Liver (tissue), 9 donors: ENCODE measurements around the gene JAKMIP2. TPM values are rescaled to one million over a fixed set of nuclear protein-coding genes. Genes with fewer than 3 reads are reported as not detected.

ENCODE experiments used
- DNase-seq: peaks from one replicate; pipeline ENCODE4 v3.0.0-alpha.2; 2017; ENCODE audit warnings: low spot score
- H3K27ac ChIP-seq, 2 donors: one replicate each; pipeline ENCODE4 v1.7.0; 2013; ENCODE audit warnings: inconsistent platforms in 2 of 2, low read length in 2 of 2, control low read depth in 1 of 2, low read depth in 1 of 2, mild to moderate bottlenecking in 1 of 2
- H3K27me3 ChIP-seq, 4 donors: one replicate each; pipeline versions ENCODE4 v1.6.1 to v1.7.0; 2013; ENCODE audit warnings: low read length in 3 of 4, inconsistent platforms in 1 of 4, mild to moderate bottlenecking in 1 of 4, moderate library complexity in 1 of 4; ENCODE audit not compliant: control insufficient read depth in 4 of 4, insufficient read depth in 4 of 4
- H3K36me3 ChIP-seq, 4 donors: one replicate each; pipeline versions ENCODE4 v1.6.1 to v1.7.0; 2013; ENCODE audit warnings: low read length in 3 of 4, mild to moderate bottlenecking in 3 of 4, low read depth in 1 of 4, moderate library complexity in 1 of 4; ENCODE audit not compliant: control insufficient read depth in 4 of 4, insufficient read depth in 3 of 4
- H3K4me1 ChIP-seq, 4 donors: one replicate each; pipeline versions ENCODE4 v1.6.1 to v1.7.0; 2013; ENCODE audit warnings: low read length in 3 of 4, mild to moderate bottlenecking in 3 of 4, moderate library complexity in 1 of 4; ENCODE audit not compliant: control insufficient read depth in 4 of 4, insufficient read depth in 4 of 4
- H3K4me3 ChIP-seq, 3 donors: one replicate each; pipeline versions ENCODE4 v1.6.1 to v1.7.0; 2013; ENCODE audit warnings: low read length in 3 of 3, control low read depth in 1 of 3, low read depth in 1 of 3, mild to moderate bottlenecking in 1 of 3
- H3K9ac ChIP-seq, 2 donors: one replicate each; pipeline ENCODE4 v1.7.0; 2013; ENCODE audit warnings: low read length in 2 of 2, mild to moderate bottlenecking in 2 of 2, moderate library complexity in 2 of 2, control low read depth in 1 of 2, low read depth in 1 of 2
- H3K9me3 ChIP-seq, 4 donors: one replicate each; pipeline versions ENCODE4 v1.6.1 to v1.7.0; 2013; ENCODE audit warnings: low read length in 3 of 4; ENCODE audit not compliant: control insufficient read depth in 4 of 4
- ATF3 ChIP-seq: IDR thresholded peaks from 2 replicates; pipeline ENCODE4 v1.6.1; 2016; ENCODE audit warnings: antibody characterized with exemption
- CTCF ChIP-seq: fragments of 150-350 bp; IDR thresholded peaks from 2 replicates; pipeline ENCODE4 v1.5.1; 2017; ENCODE audit warnings: improper control_type of control experiment, low read depth, low read length; ENCODE audit not compliant: missing input control
- EGR1 ChIP-seq, 2 donors: IDR thresholded peaks; 2 replicates each; pipeline ENCODE4 v1.6.1; 2016 to 2018; ENCODE audit warnings: antibody characterized with exemption in 2 of 2, low read depth in 2 of 2
- FOXA1 ChIP-seq: IDR thresholded peaks from 2 replicates; pipeline ENCODE4 v1.6.1; 2016; ENCODE audit warnings: antibody characterized with exemption
- FOXA2 ChIP-seq: IDR thresholded peaks from 2 replicates; pipeline ENCODE4 v1.6.1; 2016; ENCODE audit warnings: antibody characterized with exemption
- GABPA ChIP-seq, 2 donors: IDR thresholded peaks in 1 of 2; conservative IDR thresholded peaks in 1 of 2; 2 replicates each; pipeline ENCODE4 v1.6.1; 2016; ENCODE audit warnings: antibody characterized with exemption in 2 of 2, mild to moderate bottlenecking in 1 of 2, moderate library complexity in 1 of 2
- HNF4A ChIP-seq, 2 donors: conservative IDR thresholded peaks; 2 replicates each; pipeline ENCODE4 v1.6.1; 2016; ENCODE audit warnings: antibody characterized with exemption in 2 of 2, mild to moderate bottlenecking in 2 of 2
- JUND ChIP-seq, 2 donors: IDR thresholded peaks; 2 replicates each; pipeline ENCODE4 v1.6.1; 2016; ENCODE audit warnings: antibody characterized with exemption in 2 of 2
- MAX ChIP-seq: IDR thresholded peaks from 2 replicates; pipeline ENCODE4 v1.6.1; 2016; ENCODE audit warnings: antibody characterized with exemption
- NR2F2 ChIP-seq: IDR thresholded peaks from 2 replicates; pipeline ENCODE4 v1.6.1; 2016; ENCODE audit warnings: antibody characterized with exemption
- RAD21 ChIP-seq, 2 donors: IDR thresholded peaks; 2 replicates each; pipeline ENCODE4 v1.6.1; 2016; ENCODE audit warnings: antibody characterized with exemption in 2 of 2, mild to moderate bottlenecking in 2 of 2
- REST ChIP-seq: IDR thresholded peaks from 2 replicates; pipeline ENCODE4 v1.6.1; 2016; ENCODE audit warnings: antibody characterized with exemption, mild to moderate bottlenecking
- RXRA ChIP-seq, 2 donors: IDR thresholded peaks; 2 replicates each; pipeline ENCODE4 v1.6.1; 2017 to 2018; ENCODE audit warnings: antibody characterized with exemption in 2 of 2, mild to moderate bottlenecking in 1 of 2
- SP1 ChIP-seq: IDR thresholded peaks from 2 replicates; pipeline ENCODE4 v1.6.1; 2018; ENCODE audit warnings: antibody characterized with exemption, mild to moderate bottlenecking
- TAF1 ChIP-seq: conservative IDR thresholded peaks from 2 replicates; pipeline ENCODE4 v1.6.1; 2016; ENCODE audit warnings: antibody characterized with exemption, mild to moderate bottlenecking
- YY1 ChIP-seq: IDR thresholded peaks from 2 replicates; pipeline ENCODE4 v1.6.1; 2016; ENCODE audit warnings: antibody characterized with exemption, mild to moderate bottlenecking
- ZBTB33 ChIP-seq: IDR thresholded peaks from 2 replicates; pipeline ENCODE4 v1.6.1; 2016; ENCODE audit warnings: antibody characterized with exemption
- WGBS: extraction: QIAGEN DNeasy Blood & Tissue Kit; methylation state at CpG from one replicate; pipeline ENCODE4 v1.1.7; 2013; 5-methylcytosine and 5-hydroxymethylcytosine counted together
- polyA plus RNA-seq, 2 donors: library from polyadenylated mRNA; stranded (reverse) in 1 of 2; unstranded in 1 of 2; fragments of 200-250 nt in 1 of 2; fragments of >200 nt in 1 of 2; fragmentation: Nextera tagmentation in 1 of 2; extraction: Ambion mirVana in 1 of 2; gene quantifications; one replicate each; pipeline versions ENCODE4 v1.2.1 to v1.2.3, GENCODE V29; 2013 to 2015
- total RNA-seq, 2 donors: library from RNA; depleted of rRNA; stranded (reverse); fragments of >200 nt; gene quantifications; one replicate each; pipeline ENCODE4 v1.2.3, GENCODE V29; 2014
- donor health status: healthy.
- donor health status: healthy.
- donor health status: healthy.
- donor health status: healthy.
- donor health status: healthy.

JAKMIP2 gene
- total and polyA plus RNA-seq, 4 donors: 0.06 to 0.38 (median 0.24) TPM

- no peak for DNase-seq
- Histone ChIP-seq H3K27me3 (no peaks in the 10 kb centered on the region), H3K36me3 (no peaks in the 10 kb centered on the region), H3K4me1 (no peaks in the 10 kb centered on the region), H3K27ac (no peak overlapping the region), H3K9me3 (peaks cover 0 to 3% (median 0%) of the 10 kb centered on the region in 4 donors), H3K9ac (no peak overlapping the region), H3K4me3 (no peak overlapping the region)
- TF ChIP-seq RXRA (IDR thresholded peaks at IDR 0.05): no peak
- no peak for TF ChIP-seq MAX
- no peak for TF ChIP-seq EGR1 (IDR thresholded peaks at IDR 0.05; ENCODE audit: low read depth in 2 of 2)
- TF ChIP-seq ATF3: no peak
- TF ChIP-seq SP1: no peak
- no peak for TF ChIP-seq YY1
- TF ChIP-seq HNF4A (conservative IDR thresholded peaks at IDR 0.05): no peak
- TF ChIP-seq ZBTB33: no peak
- no peak for TF ChIP-seq FOXA2
- no peak for TF ChIP-seq GABPA (IDR thresholded peaks at IDR 0.05 in 1 of 2, conservative IDR thresholded peaks at IDR 0.05 in 1 of 2)
- no peak for TF ChIP-seq RAD21 (IDR thresholded peaks at IDR 0.05)
- TF ChIP-seq NR2F2: no peak
- TF ChIP-seq JUND (IDR thresholded peaks at IDR 0.05): no peak
- TF ChIP-seq REST: no peak
- no peak for TF ChIP-seq FOXA1
- TF ChIP-seq TAF1: no peak
- TF ChIP-seq CTCF: no peak
Measured at GRCh38 chr5:147697380-147697779, 85.1 kb downstream of the JAKMIP2 start.

- Histone ChIP-seq H3K27me3 (no peaks in the 10 kb centered on the region), H3K9me3 (peaks cover 0 to 3% (median 0%) of the 10 kb centered on the region in 4 donors), H3K27ac (no peak overlapping the region), H3K9ac (no peak overlapping the region), H3K4me3 (no peak overlapping the region), H3K4me1 (no peaks in the 10 kb centered on the region), H3K36me3 (no peaks in the 10 kb centered on the region)
- WGBS: 82% methylated on average over 2 of the region's 2 CpGs
- DNase-seq: no peak
- TF ChIP-seq YY1 (no peak), EGR1 (IDR thresholded peaks at IDR 0.05; ENCODE audit: low read depth in 2 of 2) (no peak), HNF4A (conservative IDR thresholded peaks at IDR 0.05) (no peak), ATF3 (no peak), NR2F2 (no peak), JUND (IDR thresholded peaks at IDR 0.05) (no peak), ZBTB33 (no peak), SP1 (no peak), FOXA1 (no peak), RAD21 (IDR thresholded peaks at IDR 0.05) (no peak), CTCF (no peak), FOXA2 (no peak)
Measured at GRCh38 chr5:147694772-147695171, 87.8 kb downstream of the JAKMIP2 start.
